Muscle of leg (tissue), 11 donors: ENCODE measurements around the gene HOXB3. TPM values are rescaled to one million over a fixed set of nuclear protein-coding genes. Genes with fewer than 3 reads are reported as not detected.

Source experiments
- DNase-seq: peaks from one replicate; pipeline ENCODE4 v3.0.0; 2013
- H3K27ac ChIP-seq: one replicate; pipeline ENCODE4 v1.5.1; 2013; ENCODE audit warnings: mild to moderate bottlenecking, low read length, control low read depth
- H3K27me3 ChIP-seq: one replicate; pipeline ENCODE4 v1.6.1; 2013; ENCODE audit warnings: low read length; ENCODE audit not compliant: control insufficient read depth, insufficient read depth
- H3K36me3 ChIP-seq: one replicate; pipeline ENCODE4 v1.6.1; 2013; ENCODE audit warnings: low read length; ENCODE audit not compliant: control insufficient read depth, insufficient read depth
- H3K4me1 ChIP-seq: one replicate; pipeline ENCODE4 v1.6.1; 2013; ENCODE audit warnings: low read length; ENCODE audit not compliant: control insufficient read depth, insufficient read depth
- H3K4me3 ChIP-seq: one replicate; pipeline ENCODE4 v1.5.1; 2013; ENCODE audit warnings: low read length, control low read depth
- H3K9me3 ChIP-seq: replicated peaks from 2 replicates; pipeline ENCODE4 v1.6.1; 2013; ENCODE audit warnings: low read depth, low read length; ENCODE audit not compliant: control insufficient read depth
- WGBS: methylation state at CpG from one replicate; pipeline ENCODE4 v1.1.5; 2013; ENCODE audit warnings: missing lambda C conversion rate; ENCODE audit not compliant: insufficient coverage; 5-methylcytosine and 5-hydroxymethylcytosine counted together
- polyA plus RNA-seq, 8 donors: library from polyadenylated mRNA; unstranded; fragments of 120-200 nt; gene quantifications; one replicate each; pipeline versions ENCODE4 v1.2.1 to v1.2.3, GENCODE V29; 2013; ENCODE audit warnings: inconsistent platforms in 1 of 8, low replicate concordance in 1 of 8; ENCODE audit not compliant: insufficient read length in 8 of 8, insufficient read depth in 1 of 8
- total RNA-seq: library from RNA; stranded (reverse); fragments of 120-200 nt; gene quantifications from one replicate; pipeline ENCODE4 v1.2.4, GENCODE V29; 2013

The HOXB3 gene
- total and polyA plus RNA-seq, 9 donors: 3.1 to 14.6 (median 9.4) TPM

GRCh38 chr17:48596000-48596734 lies 6.1 kb upstream of the HOXB3 start:
- no peaks in the 10 kb centered on the region for H3K36me3 ChIP-seq
- peaks cover 28% of the 10 kb centered on the region for H3K4me1 ChIP-seq
- H3K27me3 ChIP-seq: peaks cover 99% of the 10 kb centered on the region
- no peak overlapping the region for H3K4me3 ChIP-seq
- DNase-seq: no peak
- 8% methylated on average over 52 of the region's 54 CpGs for WGBS
- H3K27ac ChIP-seq: peak overlapping the region; percentile 31
- no peaks in the 10 kb centered on the region for H3K9me3 ChIP-seq

DNA sequence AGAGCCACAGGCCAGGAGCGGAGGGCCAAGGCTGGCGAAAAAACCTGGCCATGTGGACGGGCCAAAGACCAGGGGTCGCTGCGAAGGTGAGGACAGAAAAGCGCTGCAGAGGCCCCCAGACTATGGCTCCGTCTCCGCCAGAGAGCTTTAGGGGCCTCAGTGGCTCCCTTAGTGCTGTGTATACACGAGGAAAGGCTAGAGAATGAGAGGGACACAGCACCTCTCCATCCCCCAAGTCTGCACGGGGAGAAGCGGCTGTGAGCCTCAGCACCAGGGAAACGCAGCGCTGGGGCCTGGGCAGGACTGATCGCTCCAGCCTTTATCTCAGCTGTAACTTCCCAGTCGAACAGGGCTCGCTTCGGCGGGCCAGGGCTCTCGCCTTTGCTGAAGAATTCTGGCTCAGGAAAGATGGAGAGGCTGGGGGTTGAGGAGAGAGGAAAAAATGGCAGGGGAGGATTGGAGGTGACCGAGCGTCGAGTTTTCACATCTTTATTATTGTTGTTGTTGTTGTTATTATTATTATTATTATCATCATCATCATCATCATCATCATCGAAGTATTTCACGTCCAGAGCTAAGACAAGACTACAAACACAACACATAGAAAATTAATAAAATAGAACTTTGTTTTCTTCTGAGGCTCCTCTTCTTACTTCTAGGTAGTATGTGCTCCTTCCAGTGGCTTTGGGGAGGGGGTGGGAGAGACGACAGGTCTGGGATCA lies 5.4 kb upstream of the HOXB3 start:
- no peak overlapping the region for H3K4me3 ChIP-seq
- 36% methylated on average over 13 of the region's 25 CpGs for WGBS

GRCh38 chr17:48594538-48595277 lies 4.7 kb upstream of the HOXB3 start:
- DNase-seq: no peak
- Histone ChIP-seq H3K9me3 (no peaks in the 10 kb centered on the region), H3K4me1 (peaks cover 28% of the 10 kb centered on the region), H3K27ac (peak overlapping the region; percentile 70), H3K4me3 (no peak overlapping the region), H3K36me3 (no peaks in the 10 kb centered on the region), H3K27me3 (peaks cover 99% of the 10 kb centered on the region)
- 20% methylated on average over 17 of the region's 25 CpGs for WGBS

More for the DNA sequence above, 5.4 kb upstream of the HOXB3 start:
- Histone ChIP-seq H3K27me3 (peaks cover 99% of the 10 kb centered on the region), H3K36me3 (no peaks in the 10 kb centered on the region), H3K27ac (no peak overlapping the region), H3K9me3 (no peaks in the 10 kb centered on the region), H3K4me1 (peaks cover 28% of the 10 kb centered on the region)
- no peak for DNase-seq

- 10% methylated on average over 18 of the region's 37 CpGs for WGBS
- Histone ChIP-seq H3K36me3 (no peaks in the 10 kb centered on the region), H3K9me3 (no peaks in the 10 kb centered on the region), H3K27me3 (peaks cover 99% of the 10 kb centered on the region), H3K27ac (peak overlapping the region; percentile 70), H3K4me1 (peaks cover 28% of the 10 kb centered on the region), H3K4me3 (no peak overlapping the region)
- peak; percentile 71 for DNase-seq
Observed at GRCh38 chr17:48593840-48594537, 3.9 kb upstream of the HOXB3 start.

- no peaks in the 10 kb centered on the region for H3K9me3 ChIP-seq
- H3K27ac ChIP-seq: peak within 1 kb of the TSS; percentile 70
- 2% methylated on average over 46 of the region's 50 CpGs for WGBS
- H3K36me3 ChIP-seq: no peaks in the 10 kb centered on the region
- peak within 1 kb of the TSS; percentile 32 for H3K4me3 ChIP-seq
- peaks cover 98% of the 10 kb centered on the region for H3K27me3 ChIP-seq
- DNase-seq: no peak
- peaks cover 27% of the 10 kb centered on the region for H3K4me1 ChIP-seq
Observed at GRCh38 chr17:48593126-48593829, 3.2 kb upstream of the HOXB3 start, which contains the start of gene HOXB5. TSS of gene HOXB5 (minus strand) at chr17:48593779. CDS start at chr17:48593682, 97 bp downstream.

DNA sequence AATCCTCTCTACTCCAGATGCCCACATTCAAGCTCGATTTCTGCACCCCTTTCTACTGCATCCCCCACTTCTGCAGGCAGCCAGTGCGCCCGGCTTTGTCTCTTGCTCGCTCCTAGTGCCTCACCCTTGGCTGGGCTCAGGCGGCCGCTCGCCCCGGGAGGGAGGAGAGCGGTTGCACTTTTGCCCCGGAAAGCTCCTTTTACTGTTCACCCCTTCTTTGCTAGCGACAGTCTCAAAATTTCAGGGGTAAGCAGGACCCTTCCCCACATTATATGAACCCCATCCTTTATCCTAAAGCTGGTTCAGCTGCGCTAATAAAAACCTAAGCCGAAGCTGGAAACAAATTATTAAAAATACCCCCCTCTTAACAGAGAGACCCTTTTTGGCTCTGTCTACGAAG lies 2.5 kb upstream of the HOXB3 start:
- H3K27ac ChIP-seq: no peak overlapping the region
- H3K4me3 ChIP-seq: no peak overlapping the region

GRCh38 chr17:48592057-48592514 lies 2.0 kb upstream of the HOXB3 start:
- H3K9me3 ChIP-seq: no peaks in the 10 kb centered on the region
- no peak overlapping the region for H3K27ac ChIP-seq
- peaks cover 98% of the 10 kb centered on the region for H3K27me3 ChIP-seq
- WGBS: 25% methylated on average over 25 of the region's 33 CpGs
- H3K4me3 ChIP-seq: no peak overlapping the region
- peaks cover 24% of the 10 kb centered on the region for H3K4me1 ChIP-seq
- no peaks in the 10 kb centered on the region for H3K36me3 ChIP-seq
- DNase-seq: no peak

More for the DNA sequence above, 2.5 kb upstream of the HOXB3 start:
- peaks cover 25% of the 10 kb centered on the region for H3K4me1 ChIP-seq
- H3K9me3 ChIP-seq: no peaks in the 10 kb centered on the region
- H3K27me3 ChIP-seq: peaks cover 98% of the 10 kb centered on the region
- WGBS: 3% methylated on average over 11 of the region's 14 CpGs
- DNase-seq: no peak
- no peaks in the 10 kb centered on the region for H3K36me3 ChIP-seq

GRCh38 chr17:48591255-48592056 lies 1.4 kb upstream of the HOXB3 start:
- Histone ChIP-seq H3K4me1 (peaks cover 28% of the 10 kb centered on the region), H3K27me3 (peaks cover 98% of the 10 kb centered on the region), H3K4me3 (no peak overlapping the region), H3K27ac (no peak overlapping the region), H3K9me3 (no peaks in the 10 kb centered on the region), H3K36me3 (no peaks in the 10 kb centered on the region)
- WGBS: no CpG with 5 or more reads among the region's 10 CpGs
- DNase-seq: no peak
